Transverse colon (tissue), 4 donors: ENCODE results near the gene MTFP1.

Experiments
- EP300 ChIP-seq: sonication (generic); formaldehyde crosslinking; IDR thresholded peaks from one replicate; pipeline ENCODE4 v1.6.1; 2017; ENCODE audit warnings: antibody characterized with exemption, low read depth
- POLR2A ChIP-seq: fragments of 450-650 bp; IDR thresholded peaks from one replicate; pipeline ENCODE4 v1.6.1; 2016; ENCODE audit warnings: antibody characterized with exemption, mild to moderate bottlenecking, moderate library complexity
- POLR2AphosphoS5 ChIP-seq, 3 donors: sonication (generic); formaldehyde crosslinking; IDR thresholded peaks; one replicate each; pipeline ENCODE4 v1.6.1; 2016; ENCODE audit warnings: antibody characterized with exemption in 3 of 3
- TF ChIP-seq, protein P1 (sequence below), 5 experiments: fragments of 200-600 bp in 3 of 5; fragments of 450-650 bp in 2 of 5; sonication (generic) in 3 of 5; IDR thresholded peaks; 1 replicate in 2 of 5; 2 replicates in 3 of 5; pipeline ENCODE4 v1.5.1; 2016 to 2017; ENCODE audit warnings: antibody characterized with exemption in 5 of 5, inconsistent platforms in 3 of 5, mild to moderate bottlenecking in 2 of 5, moderate library complexity in 1 of 5

DNA sequence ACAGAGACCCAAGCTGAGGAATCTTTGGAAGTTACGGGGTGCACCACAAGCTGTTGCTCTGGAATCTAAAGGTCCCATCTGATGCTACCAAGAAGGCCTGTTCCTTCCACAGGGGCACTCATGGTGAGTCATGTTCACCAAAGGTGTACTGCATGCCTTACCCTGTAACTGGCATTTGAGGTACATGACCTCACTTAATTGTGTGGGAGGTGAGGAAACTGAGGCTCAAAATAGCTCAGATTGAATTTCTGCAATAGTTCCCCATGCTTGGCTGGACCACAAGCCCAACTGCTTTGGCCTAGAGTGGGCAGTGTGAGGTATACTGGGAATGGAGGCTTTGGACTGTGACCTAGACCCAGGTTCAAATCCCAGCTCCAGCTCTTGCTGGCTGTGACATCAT, 8.2 kb downstream of the MTFP1 start:
- TF ChIP-seq, protein P1, sequence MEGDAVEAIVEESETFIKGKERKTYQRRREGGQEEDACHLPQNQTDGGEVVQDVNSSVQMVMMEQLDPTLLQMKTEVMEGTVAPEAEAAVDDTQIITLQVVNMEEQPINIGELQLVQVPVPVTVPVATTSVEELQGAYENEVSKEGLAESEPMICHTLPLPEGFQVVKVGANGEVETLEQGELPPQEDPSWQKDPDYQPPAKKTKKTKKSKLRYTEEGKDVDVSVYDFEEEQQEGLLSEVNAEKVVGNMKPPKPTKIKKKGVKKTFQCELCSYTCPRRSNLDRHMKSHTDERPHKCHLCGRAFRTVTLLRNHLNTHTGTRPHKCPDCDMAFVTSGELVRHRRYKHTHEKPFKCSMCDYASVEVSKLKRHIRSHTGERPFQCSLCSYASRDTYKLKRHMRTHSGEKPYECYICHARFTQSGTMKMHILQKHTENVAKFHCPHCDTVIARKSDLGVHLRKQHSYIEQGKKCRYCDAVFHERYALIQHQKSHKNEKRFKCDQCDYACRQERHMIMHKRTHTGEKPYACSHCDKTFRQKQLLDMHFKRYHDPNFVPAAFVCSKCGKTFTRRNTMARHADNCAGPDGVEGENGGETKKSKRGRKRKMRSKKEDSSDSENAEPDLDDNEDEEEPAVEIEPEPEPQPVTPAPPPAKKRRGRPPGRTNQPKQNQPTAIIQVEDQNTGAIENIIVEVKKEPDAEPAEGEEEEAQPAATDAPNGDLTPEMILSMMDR (IDR thresholded peaks at IDR 0.05), result no peak
- TF ChIP-seq POLR2A, result no peak
- TF ChIP-seq POLR2AphosphoS5 (IDR thresholded peaks at IDR 0.05), result no peak
- TF ChIP-seq EP300, result no peak
